ENCODE measurements around the gene GLIPR1L2.
A peak's percentile ranks its signal among the peaks of the same experiment; 100 is the strongest.

Gene GLIPR1L2

DNA sequence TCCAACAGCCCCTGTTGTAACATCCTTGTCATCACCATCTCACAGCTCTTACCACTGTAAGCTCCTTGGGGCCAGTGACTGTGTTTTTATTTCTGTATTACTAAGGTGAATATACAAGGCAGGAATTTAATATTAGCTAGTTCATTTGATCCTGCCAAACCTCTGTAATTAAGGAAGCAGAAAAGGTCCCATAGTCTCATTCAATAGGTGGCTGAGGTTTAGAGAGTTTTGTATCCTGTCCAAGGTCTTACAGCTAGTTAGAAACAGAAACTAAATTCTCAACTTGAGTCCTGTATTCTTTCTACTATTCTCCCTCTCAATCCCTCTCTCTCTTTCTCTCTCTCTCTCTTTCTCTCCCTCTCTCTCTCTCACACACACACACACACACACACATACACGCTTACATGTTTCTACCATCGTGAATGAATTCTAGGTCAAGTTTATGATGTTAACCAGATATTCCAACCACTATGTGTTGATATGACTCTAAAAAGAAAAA, 89.1 kb downstream of the GLIPR1L2 start:
- no peak for DNase-seq

DNA sequence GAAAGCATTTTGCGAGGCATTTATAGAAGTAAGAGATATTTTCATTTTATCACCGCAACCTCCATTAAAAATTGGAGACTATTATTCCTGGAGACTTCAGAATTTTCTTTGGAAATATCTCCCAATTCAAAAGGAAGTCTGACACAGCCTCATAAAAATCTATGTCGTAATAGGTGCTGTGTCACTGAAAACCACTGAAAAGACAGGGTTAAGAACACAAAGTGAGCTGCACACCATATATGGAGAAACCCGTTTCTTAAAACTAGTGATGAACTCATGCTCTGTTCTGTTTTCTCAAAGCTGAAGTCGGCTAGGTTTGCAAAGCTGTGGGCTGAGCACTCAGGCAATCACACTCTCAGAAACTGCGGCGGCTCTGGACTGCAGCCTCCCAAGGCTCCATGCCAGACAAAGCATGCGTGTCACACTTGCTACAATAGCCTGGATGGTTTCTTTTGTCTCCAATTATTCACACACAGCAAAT, 89.6 kb downstream of the GLIPR1L2 start, which contains the start of gene GLIPR1:
Gene GLIPR1 (plus strand): TSS at position 287 of the 481 bp plus-strand sequence. CDS start 126 bp downstream, at position 413.
- DNase-seq = peak; percentile 82

DNA sequence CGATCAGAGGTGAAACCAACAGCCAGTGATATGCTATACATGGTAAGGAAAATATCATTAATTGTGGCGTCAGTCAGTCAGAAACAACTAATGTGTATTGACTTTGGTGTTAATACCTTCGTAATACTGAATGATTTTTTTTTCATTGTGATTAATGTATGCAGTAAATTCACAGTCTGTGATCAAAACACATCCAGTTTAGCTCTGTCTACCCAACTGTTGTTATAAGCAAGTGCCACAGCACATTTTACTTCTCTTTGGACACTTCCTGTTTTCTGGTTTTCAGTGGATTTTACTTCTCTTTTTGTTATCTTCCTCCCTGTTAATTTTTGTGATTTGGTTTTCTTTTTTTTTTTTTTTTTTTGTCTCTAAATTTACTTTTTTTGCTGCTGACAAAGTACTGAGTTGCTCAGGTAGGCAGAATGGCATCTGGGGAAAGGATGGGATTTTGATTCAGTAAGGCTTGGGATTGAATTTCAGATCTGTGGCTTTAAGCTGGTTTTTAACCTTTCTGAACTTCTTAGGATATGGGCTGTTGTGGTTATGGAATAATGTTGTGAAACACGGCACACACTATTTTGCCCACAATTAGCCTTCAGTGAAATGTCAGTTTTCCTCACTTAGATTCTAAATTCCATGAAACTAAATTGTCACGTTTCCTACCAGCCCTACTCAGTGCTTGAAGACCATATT, 90.3 kb downstream of the GLIPR1L2 start:
- no peak for DNase-seq

DNA sequence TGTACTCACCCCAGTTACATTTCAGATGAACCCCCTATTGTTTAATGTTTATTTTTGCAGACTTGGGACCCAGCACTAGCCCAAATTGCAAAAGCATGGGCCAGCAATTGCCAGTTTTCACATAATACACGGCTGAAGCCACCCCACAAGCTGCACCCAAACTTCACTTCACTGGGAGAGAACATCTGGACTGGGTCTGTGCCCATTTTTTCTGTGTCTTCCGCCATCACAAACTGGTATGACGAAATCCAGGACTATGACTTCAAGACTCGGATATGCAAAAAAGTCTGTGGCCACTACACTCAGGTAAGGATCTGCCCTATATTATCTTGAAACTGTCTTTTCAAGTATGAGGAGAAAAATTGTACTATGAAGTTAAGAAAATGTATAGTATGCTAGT, 90.9 kb downstream of the GLIPR1L2 start:
- DNase-seq = no peak

Data from stimulated activated CD4-positive, alpha-beta T cell treated with anti-CD3 and anti-CD28 coated beads, Interleukin-1b, Interleukin-23, amount 100 ng/mL, for 48 hours (primary cell).